ENCODE measurements around the gene TMCC3. TPM values are rescaled to one million over a fixed set of nuclear protein-coding genes. Genes with fewer than 3 reads are reported as not detected.

TMCC3 gene
- total RNA-seq, 1 donor, result 0.36 TPM

GRCh38 chr12:94622475-94622874, 27.9 kb downstream of the TMCC3 start:
- no peak overlapping the region for H3K27ac ChIP-seq (ENCODE audit: low read depth, low read length)
- no peaks in the 10 kb centered on the region for H3K27me3 ChIP-seq (ENCODE audit: insufficient read depth, low read length)
- no peaks in the 10 kb centered on the region for H3K36me3 ChIP-seq (ENCODE audit: insufficient read depth, low read length)
- peak; percentile 45 for DNase-seq (ENCODE audit: insufficient read length, low spot score, missing footprints)
- H3K4me3 ChIP-seq (ENCODE audit: insufficient read depth, low read length), result no peak overlapping the region
- TF ChIP-seq CTCF (IDR thresholded peaks at IDR 0.05; ENCODE audit: extremely low read depth, low read depth, low read length), result no peak
- H3K4me1 ChIP-seq (ENCODE audit: insufficient read depth, low read length), result peaks cover 25% of the 10 kb centered on the region
- H3K4me2 ChIP-seq (ENCODE audit: insufficient read depth, low read length), result peak overlapping the region; percentile 70
- H2AFZ ChIP-seq (ENCODE audit: low read length), result no peak overlapping the region
- no peaks in the 10 kb centered on the region for H3K9me3 ChIP-seq (ENCODE audit: low read depth, low read length)
- H4K20me1 ChIP-seq (ENCODE audit: insufficient read depth, low read length), result no peaks in the 10 kb centered on the region
- H3K79me2 ChIP-seq (ENCODE audit: insufficient read depth, low read length), result no peaks in the 10 kb centered on the region

- peaks cover 25% of the 10 kb centered on the region for H3K4me1 ChIP-seq (ENCODE audit: insufficient read depth, low read length)
- H2AFZ ChIP-seq (ENCODE audit: low read length), result peak overlapping the region; percentile 64
- peak overlapping the region; percentile 2 for H3K27ac ChIP-seq (ENCODE audit: low read depth, low read length)
- no peak for TF ChIP-seq CTCF (IDR thresholded peaks at IDR 0.05; ENCODE audit: extremely low read depth, low read depth, low read length)
- no peaks in the 10 kb centered on the region for H4K20me1 ChIP-seq (ENCODE audit: insufficient read depth, low read length)
- no peaks in the 10 kb centered on the region for H3K27me3 ChIP-seq (ENCODE audit: insufficient read depth, low read length)
- peak overlapping the region; percentile 70 for H3K4me2 ChIP-seq (ENCODE audit: insufficient read depth, low read length)
- DNase-seq (ENCODE audit: insufficient read length, low spot score, missing footprints), result peak; percentile 25
- H3K36me3 ChIP-seq (ENCODE audit: insufficient read depth, low read length), result no peaks in the 10 kb centered on the region
- no peaks in the 10 kb centered on the region for H3K79me2 ChIP-seq (ENCODE audit: insufficient read depth, low read length)
- no peaks in the 10 kb centered on the region for H3K9me3 ChIP-seq (ENCODE audit: low read depth, low read length)
- H3K4me3 ChIP-seq (ENCODE audit: insufficient read depth, low read length), result peak overlapping the region; percentile 24
Measured at GRCh38 chr12:94621662-94622359, 28.5 kb downstream of the TMCC3 start.

- Histone ChIP-seq H2AFZ (ENCODE audit: low read length) (no peak overlapping the region), H3K4me1 (ENCODE audit: insufficient read depth, low read length) (peaks cover 28% of the 10 kb centered on the region), H4K20me1 (ENCODE audit: insufficient read depth, low read length) (no peaks in the 10 kb centered on the region), H3K27me3 (ENCODE audit: insufficient read depth, low read length) (no peaks in the 10 kb centered on the region), H3K9me3 (ENCODE audit: low read depth, low read length) (no peaks in the 10 kb centered on the region), H3K27ac (ENCODE audit: low read depth, low read length) (no peak overlapping the region), H3K4me3 (ENCODE audit: insufficient read depth, low read length) (no peak overlapping the region), H3K36me3 (ENCODE audit: insufficient read depth, low read length) (no peaks in the 10 kb centered on the region), H3K79me2 (ENCODE audit: insufficient read depth, low read length) (no peaks in the 10 kb centered on the region), H3K4me2 (ENCODE audit: insufficient read depth, low read length) (no peak overlapping the region)
- DNase-seq (ENCODE audit: insufficient read length, low spot score, missing footprints), result no peak
- no peak for TF ChIP-seq CTCF (IDR thresholded peaks at IDR 0.05; ENCODE audit: extremely low read depth, low read depth, low read length)
Measured at GRCh38 chr12:94620621-94621020, 29.7 kb downstream of the TMCC3 start.

- H3K4me1 ChIP-seq (ENCODE audit: insufficient read depth, low read length), result peaks cover 30% of the 10 kb centered on the region
- no peaks in the 10 kb centered on the region for H3K9me3 ChIP-seq (ENCODE audit: low read depth, low read length)
- peak overlapping the region; percentile 67 for H3K4me2 ChIP-seq (ENCODE audit: insufficient read depth, low read length)
- H4K20me1 ChIP-seq (ENCODE audit: insufficient read depth, low read length), result no peaks in the 10 kb centered on the region
- H3K27me3 ChIP-seq (ENCODE audit: insufficient read depth, low read length), result no peaks in the 10 kb centered on the region
- no peaks in the 10 kb centered on the region for H3K79me2 ChIP-seq (ENCODE audit: insufficient read depth, low read length)
- H2AFZ ChIP-seq (ENCODE audit: low read length), result peak overlapping the region; percentile 64
- peak overlapping the region; percentile 33 for H3K4me3 ChIP-seq (ENCODE audit: insufficient read depth, low read length)
- no peak for TF ChIP-seq CTCF (IDR thresholded peaks at IDR 0.05; ENCODE audit: extremely low read depth, low read depth, low read length)
- H3K27ac ChIP-seq (ENCODE audit: low read depth, low read length), result peak overlapping the region; percentile 80
- peak; percentile 79 for DNase-seq (ENCODE audit: insufficient read length, low spot score, missing footprints)
- no peaks in the 10 kb centered on the region for H3K36me3 ChIP-seq (ENCODE audit: insufficient read depth, low read length)
Measured at GRCh38 chr12:94618995-94619695, 31.2 kb downstream of the TMCC3 start.

All from osteoblast (primary cell).